ENCODE data around the gene TRAPPC10.

TRAPPC10 gene

DNA sequence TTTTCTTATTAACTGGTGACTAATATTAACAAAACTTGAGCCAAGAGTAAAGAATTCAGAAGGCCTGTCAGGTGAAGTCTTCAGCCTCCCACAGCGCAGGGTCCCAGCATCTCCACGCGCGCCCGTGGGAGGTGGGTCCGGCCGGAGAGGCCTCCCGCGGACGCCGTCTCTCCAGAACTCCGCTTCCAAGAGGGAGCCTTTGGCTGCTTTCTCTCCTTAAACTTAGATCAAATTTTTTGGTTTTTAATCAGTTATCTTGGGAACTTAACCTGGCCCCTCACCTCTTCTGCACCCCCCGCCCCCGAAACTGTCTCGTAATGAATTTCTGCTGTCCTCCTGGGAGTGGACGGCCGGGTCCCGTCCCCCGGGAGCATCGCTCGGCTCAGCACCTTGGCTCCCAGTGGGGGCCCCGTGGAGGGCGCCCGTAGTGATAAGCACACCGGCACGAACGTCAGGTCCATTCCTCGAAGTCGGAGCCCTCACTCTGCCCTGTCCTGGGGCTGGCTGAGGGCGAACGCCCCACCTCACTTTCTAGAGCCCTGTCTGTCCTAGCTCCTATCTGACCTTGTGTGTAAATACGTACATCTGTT, 29.5 kb upstream of the TRAPPC10 start:
- FAIRE-seq (no peak), DNase-seq (ENCODE audit: extremely low spot score, insufficient read length, low read depth) (no peak)

DNA sequence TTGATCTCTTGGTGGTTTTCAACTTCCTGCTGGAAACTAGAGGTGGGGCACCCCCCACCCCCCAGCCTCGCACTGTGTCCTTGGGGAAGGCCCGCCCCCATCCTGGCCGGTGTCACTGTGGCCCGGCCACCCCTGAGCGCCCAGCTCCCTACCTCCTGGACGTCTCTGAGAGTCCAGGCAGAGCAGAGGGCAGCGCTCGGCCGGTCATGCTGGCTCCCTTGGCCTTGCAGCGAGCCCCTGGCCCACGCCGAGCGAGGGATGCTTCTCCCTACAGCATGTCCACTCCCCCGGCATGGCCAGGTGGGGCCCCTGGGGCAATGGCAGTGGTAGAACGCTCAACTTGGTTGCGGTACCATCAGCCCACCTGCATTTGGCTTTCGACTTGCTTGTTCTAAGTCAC, 28.7 kb upstream of the TRAPPC10 start:
- no peak for DNase-seq (ENCODE audit: extremely low spot score, insufficient read length, low read depth)
- no peak for FAIRE-seq

DNA sequence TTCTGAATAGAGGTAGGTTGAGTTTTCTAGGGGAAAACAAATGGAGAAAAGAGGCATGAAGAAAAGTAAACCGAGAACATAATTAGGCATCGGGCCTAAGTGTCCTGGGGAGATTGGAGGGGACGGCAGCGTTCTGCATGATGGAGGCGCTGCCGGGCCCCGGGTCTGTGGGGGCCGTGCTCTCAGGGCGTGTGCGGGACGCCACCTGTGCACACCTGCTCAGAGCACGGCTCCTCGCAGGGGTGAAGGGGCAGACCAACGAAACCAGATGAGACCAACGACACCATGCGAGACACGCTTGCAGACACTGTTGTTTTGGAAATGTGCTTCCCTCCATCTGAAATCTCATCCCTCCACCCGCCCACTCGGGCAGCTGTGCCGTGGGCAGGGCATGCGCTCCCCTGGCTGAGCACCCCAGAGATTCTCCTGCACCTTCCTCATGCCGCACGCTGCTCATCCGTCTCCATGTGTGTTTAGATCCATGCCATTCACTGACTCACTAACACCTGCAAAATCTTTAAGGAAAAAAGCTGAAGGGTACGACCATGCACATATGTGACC, 28.2 kb upstream of the TRAPPC10 start:
- FAIRE-seq = no peak

DNA sequence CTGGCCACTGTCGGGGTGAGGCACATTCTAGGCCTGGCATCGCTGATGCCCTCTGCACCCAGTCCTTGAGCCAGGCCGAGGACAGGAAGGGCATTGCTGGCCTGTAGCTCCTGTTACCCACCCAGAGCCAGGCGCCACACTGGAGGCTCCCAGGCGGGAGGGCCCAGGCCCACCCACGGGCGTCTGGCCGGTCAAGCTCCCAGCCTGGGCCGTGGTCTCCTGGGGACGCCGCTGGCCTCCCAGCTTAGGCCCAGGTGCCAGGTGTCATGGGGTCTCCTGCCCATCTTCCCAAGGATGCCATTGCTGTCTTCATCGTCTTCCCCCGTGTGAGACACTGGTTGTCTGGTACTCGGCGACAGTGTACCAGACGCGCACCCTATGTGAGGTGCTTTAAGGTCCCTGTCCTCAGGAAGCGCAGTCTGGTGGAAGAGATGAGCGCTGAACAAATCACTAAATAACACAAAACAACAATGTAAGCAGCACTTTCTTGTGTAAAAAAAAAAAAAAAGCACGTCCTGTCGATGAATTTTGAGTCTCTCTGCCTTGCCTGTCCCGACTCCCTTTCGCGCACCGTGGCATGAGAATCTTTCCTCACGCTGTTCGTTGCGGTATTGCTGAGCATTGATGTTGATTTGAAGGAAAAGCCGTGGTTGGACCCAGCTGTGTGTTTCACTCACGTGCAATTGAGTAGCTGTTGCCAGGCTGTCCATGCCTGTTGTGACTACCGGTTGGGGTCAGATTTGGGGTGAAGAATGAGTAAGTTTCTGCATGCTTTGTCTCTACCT, 27.0 kb upstream of the TRAPPC10 start:
- no peak for DNase-seq (ENCODE audit: extremely low spot score, insufficient read length, low read depth)
- FAIRE-seq = no peak

More for the DNA sequence above, 28.2 kb upstream of the TRAPPC10 start:
- DNase-seq (ENCODE audit: extremely low spot score, insufficient read length, low read depth) = no peak

DNA sequence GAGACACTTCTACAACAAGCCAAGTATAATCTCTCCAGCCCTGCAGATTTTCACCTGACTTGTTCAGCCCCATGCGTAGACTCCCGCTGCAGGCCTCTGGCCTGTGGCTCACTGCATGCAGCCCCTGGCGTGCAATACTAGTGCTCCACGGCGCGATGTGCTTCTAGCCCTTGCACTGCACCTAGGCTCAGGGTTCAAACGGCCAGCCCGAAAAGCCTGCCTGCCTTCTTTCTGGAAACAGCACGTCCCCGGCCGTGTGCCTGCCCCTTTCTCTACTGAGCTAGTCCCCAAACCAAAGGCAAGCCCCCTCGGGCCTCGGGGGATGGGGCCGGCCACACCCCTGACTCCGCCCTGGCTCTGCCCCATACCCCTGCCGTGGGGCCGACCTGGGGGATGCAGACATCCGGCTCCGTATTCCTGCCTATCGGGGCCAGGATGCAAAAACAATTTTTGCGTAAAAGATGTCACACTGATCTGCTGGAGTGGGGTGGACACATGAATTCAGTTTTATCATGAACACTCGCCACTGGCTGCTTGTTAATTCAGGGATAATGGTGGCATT, 26.3 kb upstream of the TRAPPC10 start:
- no peak for FAIRE-seq
- DNase-seq (ENCODE audit: extremely low spot score, insufficient read length, low read depth) = no peak

DNA sequence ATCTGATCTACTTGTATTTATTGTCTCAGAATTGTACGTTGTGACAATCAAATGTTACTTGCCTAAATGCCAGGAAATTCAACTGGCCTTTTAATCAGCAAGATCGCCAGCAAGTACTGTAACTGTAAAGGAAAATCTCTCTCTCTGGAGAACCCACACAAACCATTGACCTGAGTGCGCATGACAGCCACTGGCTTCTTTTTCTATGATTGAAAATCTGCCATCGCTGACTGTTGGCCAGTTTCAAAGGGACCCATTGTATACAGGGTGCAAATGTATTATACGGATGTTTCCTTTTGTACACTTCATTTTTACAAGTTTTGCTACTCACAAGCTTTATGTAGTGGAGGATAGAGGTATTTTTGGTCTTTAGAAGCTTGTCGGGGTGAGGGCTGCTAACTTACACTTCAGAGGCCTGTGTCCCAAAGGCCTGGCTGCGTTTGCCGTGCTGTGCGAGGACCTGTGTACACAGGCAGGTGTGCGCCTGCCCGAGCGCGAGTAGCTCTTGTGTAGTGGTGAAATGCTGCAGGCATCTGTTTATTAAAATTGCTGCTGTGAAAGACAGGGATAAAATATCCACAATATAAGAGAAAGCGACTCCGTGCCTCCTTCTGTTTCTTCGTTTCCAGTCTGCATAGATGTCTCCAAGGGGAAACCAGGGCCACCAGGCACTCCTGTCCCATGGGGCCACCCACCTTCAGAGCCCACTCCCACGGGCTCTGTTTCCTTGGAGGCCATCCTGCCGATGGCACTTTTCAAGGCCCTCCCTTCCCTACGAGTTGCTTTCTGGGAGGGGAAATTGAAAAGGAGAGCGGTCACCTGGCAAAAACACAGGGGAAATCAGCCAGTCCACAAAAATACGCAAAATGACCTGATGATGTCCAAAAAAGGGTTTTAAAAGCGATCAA, 25.3 kb upstream of the TRAPPC10 start:
- DNase-seq (ENCODE audit: extremely low spot score, insufficient read length, low read depth) = no peak
- FAIRE-seq = no peak

DNA sequence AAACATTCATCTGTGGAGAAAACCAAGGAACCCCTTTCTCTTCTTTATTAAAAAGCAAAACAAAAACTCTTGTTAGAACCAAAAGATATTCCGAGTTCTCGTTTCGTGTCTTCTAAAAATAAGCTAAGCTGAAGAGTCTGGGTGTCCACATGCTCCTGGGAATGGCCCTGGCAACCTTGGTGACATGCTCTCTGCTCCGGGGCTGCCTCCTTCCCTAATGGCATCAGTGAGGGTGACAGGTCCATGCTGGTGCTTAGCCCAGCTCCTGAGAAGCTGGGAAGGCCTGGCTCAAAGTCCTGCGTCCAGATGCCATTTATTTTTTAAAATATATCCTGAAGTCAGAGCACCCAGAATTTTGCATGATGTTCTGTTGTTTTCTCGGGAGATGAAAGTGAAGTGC, 24.6 kb upstream of the TRAPPC10 start:
- DNase-seq (ENCODE audit: extremely low spot score, insufficient read length, low read depth) (no peak), FAIRE-seq (no peak)

DNA sequence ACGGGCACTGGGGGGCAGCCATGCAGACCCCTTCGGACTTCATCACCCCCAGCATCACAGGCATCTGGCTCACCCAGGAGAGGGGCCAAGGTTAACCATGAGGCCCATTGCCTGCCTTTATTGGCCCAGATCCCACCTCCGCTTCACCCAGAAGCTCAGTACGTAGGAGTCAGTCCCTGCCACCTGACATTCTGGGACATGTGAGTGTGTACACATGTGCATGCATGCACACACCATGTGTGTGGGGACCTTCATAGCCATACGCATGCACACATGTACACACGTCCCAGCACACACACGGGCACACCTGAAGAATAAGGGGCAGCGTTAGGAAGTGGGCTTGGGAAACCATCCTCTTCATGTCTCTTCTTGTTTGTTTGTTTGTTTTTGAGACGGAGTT, 24.1 kb upstream of the TRAPPC10 start:
- FAIRE-seq (no peak), DNase-seq (ENCODE audit: extremely low spot score, insufficient read length, low read depth) (no peak)

DNA sequence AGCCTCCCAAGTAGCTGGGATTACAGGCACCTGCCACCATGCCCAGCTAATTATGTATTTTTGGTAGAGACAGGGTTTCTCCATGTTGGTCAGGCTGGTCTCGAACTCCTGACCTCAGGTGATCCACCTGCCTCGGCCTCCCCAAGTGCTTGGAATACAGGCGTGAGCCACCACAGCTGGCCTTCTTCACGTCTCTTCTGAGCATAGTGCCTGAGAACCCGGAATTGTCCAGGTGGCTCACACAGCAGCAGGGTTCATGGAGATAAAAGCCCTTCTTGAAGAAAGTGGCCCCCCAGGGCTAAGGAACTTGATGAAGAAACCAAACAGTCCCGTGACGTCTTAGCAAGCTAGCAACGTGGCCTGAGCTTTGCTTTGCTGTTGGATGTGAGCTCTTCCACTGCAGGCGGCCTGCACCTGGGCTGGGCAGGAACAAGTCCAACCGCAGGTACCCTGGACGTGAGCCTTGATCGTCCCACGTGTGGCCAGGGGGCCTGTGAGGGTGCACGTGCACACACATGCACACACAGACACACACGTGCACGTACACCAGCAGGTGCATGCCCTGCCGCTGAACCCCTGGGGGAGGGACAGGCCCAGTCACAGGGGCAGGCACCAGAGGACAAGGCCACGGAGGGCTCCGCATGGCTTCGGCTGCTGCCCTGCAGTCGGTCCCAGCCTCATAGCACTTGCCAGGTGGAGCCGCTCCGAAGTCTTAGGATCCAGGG, 23.4 kb upstream of the TRAPPC10 start:
- FAIRE-seq (no peak), DNase-seq (ENCODE audit: extremely low spot score, insufficient read length, low read depth) (no peak)

DNA sequence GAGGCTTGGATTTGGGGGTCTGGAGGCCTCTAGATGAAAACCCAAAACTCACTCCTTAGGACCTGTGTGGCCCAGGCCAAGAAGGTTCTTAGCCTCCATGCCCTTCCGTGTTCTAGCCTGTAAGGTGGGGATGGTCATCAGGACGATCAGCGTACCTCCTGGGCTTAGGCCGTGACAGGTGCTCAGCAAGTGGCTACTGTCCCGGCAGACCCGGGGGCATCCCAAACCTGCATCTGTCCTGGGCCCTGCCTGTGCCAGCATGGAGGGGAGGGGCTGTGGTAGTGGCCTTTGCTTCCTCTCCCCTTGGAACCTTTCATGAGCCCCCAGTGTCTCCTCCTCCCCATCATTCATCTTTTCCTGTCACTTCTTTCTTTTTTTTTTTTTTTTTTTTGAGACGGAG, 22.7 kb upstream of the TRAPPC10 start:
- DNase-seq (ENCODE audit: extremely low spot score, insufficient read length, low read depth) (no peak), FAIRE-seq (no peak)

DNA sequence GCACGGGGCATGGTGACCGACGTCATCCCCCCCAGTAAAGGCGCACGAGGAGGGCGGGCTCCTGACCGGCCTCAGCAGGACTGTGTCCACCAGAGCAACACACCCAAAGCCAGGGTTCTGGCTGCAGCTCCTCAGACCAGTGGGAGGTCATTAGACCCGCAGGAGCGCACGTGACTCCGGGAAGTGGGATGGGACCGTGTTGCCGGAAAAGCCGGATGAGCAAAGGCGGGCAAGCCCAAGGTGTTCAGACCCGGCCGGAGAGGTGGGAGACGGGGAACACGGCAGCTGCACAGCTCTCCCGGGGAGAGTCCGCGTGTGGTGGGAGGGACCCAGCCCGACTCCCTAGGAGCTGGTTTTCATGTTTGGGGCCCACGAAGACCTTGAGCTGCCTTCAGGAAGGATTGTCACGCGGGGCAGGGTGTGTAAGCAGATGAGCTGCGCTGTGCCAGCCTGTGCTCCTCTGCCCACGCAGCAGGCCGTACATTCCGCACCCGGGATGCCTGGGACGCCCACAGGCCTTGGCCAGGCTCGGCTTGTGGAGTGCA, 20.6 kb upstream of the TRAPPC10 start:
- DNase-seq (ENCODE audit: extremely low spot score, insufficient read length, low read depth) (no peak), FAIRE-seq (no peak)

DNA sequence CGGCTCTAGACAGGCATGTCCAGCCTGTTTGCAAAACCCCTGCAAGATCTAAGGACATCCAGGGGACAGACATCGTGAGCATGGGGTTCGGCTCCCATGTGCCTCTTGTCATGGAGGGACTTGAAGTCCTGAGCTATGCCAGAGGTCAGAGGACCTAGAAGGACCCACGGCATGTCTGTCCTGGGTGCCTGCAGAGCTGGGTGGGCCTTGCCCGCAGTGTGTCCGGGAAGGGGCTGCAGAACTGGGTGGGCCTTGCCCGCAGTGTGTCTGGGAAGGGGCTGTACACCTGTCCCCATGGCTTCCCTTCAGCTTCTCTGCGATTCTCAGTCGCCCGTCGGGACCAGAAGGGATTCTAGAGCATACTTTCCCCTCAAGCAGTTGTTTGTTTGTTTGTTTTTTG, 20.0 kb upstream of the TRAPPC10 start:
- DNase-seq (ENCODE audit: extremely low spot score, insufficient read length, low read depth) = no peak
- FAIRE-seq = no peak

DNA sequence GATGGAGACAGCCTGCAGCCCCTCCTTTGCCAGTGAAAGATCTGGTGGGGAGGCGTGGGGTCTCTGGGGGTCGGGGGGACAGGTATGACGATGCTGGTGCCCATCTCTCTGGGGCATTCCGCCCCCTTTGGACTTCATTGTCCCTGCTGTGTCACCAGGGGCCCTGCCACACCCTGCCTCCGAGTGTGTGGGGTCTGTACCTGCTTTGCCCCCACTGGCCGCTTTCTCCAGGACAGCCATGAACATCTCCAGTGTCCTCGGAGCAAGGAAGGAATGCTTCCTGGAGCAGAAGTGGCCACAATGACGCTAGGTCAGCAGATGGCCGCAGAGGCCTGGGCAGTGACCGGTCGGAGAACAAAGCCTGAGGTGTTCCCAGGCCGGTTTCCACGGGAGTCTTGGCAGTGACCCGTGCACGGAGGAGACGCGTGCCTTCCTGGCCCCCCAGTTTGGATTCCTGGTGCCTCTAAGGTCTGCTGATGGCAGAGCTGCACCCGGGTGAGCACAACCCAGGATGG, 18.6 kb upstream of the TRAPPC10 start:
- DNase-seq (ENCODE audit: extremely low spot score, insufficient read length, low read depth) = no peak
- FAIRE-seq = no peak

DNA sequence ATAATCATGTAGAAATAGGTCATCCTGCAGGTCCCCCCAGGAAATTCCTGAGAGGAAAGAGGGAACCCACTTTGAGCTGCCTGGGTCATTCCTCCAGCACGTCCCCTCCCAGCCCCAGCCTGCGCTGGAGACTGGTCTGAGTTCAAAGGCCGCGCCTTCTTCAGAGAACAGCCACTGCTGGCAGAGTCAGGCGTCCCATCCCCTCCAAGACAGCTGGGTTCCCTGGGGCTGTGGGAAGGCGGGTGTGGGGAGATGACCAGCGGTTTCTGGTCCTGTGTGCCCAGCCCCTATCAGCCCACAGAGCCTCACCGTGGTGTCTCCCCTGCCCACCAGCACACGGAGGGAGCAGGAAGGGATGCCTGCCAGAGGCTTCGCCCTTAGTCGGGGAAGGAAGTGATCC, 18.0 kb upstream of the TRAPPC10 start:
- no peak for FAIRE-seq

DNA sequence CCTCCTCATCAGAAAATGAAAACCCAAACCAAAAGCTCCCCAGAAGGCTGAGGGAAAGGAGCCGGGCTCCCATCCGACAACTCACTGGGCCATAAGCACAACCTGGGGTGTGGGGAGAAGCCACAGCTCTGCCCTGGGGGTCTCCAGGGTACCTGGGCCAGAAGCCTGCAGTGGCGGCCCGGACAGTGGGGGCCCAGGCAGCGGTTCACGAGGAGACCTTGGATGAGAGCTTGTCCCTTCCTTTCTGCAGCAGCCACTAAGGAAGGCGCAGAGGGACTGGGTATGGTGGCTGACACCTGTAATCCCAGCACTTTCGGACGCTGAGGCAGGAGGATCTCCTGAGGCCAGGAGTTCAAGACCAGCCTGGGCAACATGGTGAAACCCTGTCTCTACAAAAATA, 17.5 kb upstream of the TRAPPC10 start:
- FAIRE-seq = no peak
- no peak for DNase-seq (ENCODE audit: extremely low spot score, insufficient read length, low read depth)

More for the DNA sequence above, 18.0 kb upstream of the TRAPPC10 start:
- DNase-seq (ENCODE audit: extremely low spot score, insufficient read length, low read depth) = no peak

DNA sequence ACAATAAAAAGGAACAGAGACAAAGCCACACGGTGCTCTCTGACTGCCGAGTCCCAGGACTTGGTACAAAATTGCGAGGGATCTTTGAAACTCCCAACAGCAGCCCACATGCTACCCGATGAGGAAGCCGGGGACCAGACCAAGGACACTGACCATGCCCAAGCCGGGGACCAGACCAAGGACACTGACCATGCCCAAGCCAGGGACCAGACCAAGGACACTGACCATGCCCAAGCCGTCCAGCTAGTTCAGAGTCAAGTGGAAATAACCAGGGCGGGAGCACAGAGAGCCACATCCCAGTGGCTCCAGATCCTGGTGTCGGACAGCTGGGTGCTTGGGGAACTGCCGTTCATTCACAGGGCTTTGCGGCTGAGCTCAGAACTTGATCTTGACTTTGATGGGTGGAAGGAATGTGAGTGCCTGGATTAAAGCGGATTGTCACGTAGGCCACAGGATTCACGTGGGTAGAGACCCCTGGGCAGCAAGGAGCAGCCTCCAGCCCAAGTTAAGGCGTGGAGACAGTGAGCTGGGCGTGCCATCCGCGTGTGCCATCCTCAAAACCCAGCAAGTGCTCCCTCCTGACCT, 16.5 kb upstream of the TRAPPC10 start:
- no peak for FAIRE-seq
- no peak for DNase-seq (ENCODE audit: extremely low spot score, insufficient read length, low read depth)

DNA sequence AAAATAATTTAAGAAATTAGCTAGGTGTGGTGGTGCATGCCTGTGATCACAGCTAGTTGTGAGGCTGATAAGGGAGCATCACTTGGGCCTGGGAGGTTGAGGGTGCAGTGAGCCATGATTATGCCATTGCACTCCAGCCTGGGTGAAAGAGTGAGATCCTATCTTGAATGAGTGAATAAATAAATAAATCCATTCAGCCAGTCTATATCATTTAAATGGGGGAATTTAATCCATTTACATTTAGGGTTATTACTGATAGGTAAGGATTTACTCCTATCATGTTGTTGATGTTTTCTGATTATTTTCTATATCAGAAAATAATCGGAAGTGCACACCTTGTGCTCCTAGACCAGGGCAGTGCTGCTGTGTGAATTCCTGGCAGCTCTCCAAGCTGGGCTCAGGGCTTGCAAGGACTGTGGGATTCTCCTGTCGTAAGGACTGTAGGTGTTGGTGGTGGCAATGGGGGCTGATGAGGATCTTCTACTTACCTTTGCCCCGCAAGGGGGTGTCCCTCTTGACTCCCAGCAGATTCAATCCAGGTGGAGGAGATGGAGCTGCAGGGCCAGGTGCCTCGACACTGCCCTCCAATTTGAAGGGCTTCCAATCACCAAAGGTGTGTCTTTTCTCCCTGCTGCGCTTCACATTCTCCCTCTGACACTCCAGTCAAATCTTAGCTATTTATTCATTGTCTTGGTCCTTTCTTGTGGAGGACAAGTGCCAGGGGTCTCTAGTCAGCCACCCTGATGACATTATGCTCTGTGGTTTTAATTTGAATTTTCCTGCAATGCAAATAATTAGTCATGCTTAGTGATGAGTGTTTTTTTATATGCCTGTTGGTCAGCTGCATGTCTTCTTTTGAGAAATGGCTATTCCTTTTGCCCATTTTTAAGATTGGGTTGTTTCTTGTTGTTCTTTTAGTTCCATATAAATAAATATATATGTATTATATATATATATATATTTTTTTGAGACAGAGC, 14.1 kb upstream of the TRAPPC10 start:
- no peak for FAIRE-seq
- no peak for DNase-seq (ENCODE audit: extremely low spot score, insufficient read length, low read depth)

DNA sequence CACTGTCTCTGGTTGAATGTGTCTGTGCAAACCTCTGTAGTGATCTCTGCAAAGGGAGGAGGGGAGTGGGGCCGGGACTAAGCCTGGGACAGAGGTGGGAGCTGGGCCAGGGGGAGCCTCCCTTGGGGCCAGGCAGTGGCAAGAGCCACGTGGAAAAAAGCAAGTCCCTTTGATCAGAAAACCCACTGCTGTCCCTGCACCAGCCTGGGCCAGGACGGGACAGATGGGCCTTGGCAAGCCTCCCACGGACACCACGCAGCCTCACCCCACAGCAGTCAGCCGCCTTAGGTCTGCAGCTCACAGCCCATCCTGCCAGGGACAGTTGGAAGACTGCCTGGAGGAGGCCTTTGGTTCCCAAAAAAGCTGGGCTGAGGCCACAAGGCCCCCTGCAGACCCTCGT, 11.7 kb upstream of the TRAPPC10 start:
- DNase-seq (ENCODE audit: extremely low spot score, insufficient read length, low read depth) (no peak), FAIRE-seq (no peak)
